A549 treated with dexamethasone at 1 μM for 4 hours (cell line): ENCODE results near the gene PIK3IP1. TPM values are rescaled to one million over a fixed set of nuclear protein-coding genes. Genes with fewer than 3 reads are reported as not detected.

Experiments used
- total RNA-seq: library from RNA; stranded (reverse); fragments of 200-300 nt; extraction: Qiagen RNA extraction; gene quantifications from 5 replicates; pipeline ENCODE4 v1.2.3, GENCODE V29; 2022

Gene PIK3IP1, protein sequence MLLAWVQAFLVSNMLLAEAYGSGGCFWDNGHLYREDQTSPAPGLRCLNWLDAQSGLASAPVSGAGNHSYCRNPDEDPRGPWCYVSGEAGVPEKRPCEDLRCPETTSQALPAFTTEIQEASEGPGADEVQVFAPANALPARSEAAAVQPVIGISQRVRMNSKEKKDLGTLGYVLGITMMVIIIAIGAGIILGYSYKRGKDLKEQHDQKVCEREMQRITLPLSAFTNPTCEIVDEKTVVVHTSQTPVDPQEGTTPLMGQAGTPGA
- total RNA-seq, result 0.47 to 0.65 TPM (median 0.53 TPM) in 5 replicates

DNA sequence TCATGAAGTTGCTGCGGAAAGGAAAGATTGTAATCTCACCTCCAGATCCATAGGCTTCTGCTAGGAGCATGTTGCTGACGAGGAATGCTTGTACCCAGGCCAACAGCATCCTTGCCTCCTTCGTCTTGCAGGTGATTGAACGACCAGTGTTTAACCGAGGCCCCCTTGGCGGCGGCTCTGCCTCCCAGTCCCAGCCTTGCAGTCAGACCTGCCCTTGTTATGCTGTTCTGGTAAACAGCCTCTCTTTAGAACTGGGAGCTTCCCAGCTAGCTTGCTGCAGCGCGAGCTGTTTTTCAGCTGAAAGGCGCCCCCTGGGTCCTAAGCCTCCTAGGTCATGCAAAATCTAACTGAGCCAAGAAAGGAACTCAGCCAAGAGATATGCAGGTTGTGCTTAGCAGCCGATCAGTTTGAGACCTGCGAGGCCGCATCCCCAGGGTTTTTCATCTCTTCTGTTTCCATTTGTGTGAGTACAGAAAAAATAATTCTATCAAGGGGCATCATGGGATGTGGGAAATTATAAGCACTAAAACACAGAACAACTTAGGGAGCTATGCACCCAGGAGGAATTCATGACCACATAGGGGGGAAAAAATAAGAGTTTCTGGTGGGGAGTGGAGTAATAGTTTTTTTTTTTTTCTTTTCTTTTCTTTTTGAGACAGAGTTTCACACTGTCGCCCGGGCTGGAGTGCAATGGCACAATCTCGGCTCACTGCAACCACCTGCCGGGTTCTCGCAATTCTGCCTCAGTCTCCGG lies at the start of gene PIK3IP1:
Gene PIK3IP1 (minus strand): TSS at position 253 of the 754 bp plus-strand sequence. CDS start 144 bp downstream, at position 109.

Other genes with a start within 250 kb of the PIK3IP1 start
- gene SMTN, start 211.2 kb downstream of the PIK3IP1 start, total RNA-seq, result 17.2 to 31.8 TPM (median 29.7 TPM) in 5 replicates
- 53.7 to 62.7 TPM (median 56.7 TPM) in 5 replicates for gene SELENOM, start 184.9 kb downstream of the PIK3IP1 start, total RNA-seq
- gene INPP5J, start 169.5 kb downstream of the PIK3IP1 start, total RNA-seq, result 0.21 to 0.55 TPM (median 0.47 TPM) in 5 replicates
- gene PLA2G3, start 152.0 kb downstream of the PIK3IP1 start, total RNA-seq, result not detected in 5 replicates
- 22.3 to 25.7 TPM (median 24.8 TPM) in 5 replicates for gene RNF185, start 132.3 kb downstream of the PIK3IP1 start, total RNA-seq
- gene LIMK2, start 80.2 kb downstream of the PIK3IP1 start, total RNA-seq, result 6.2 to 9.1 TPM (median 7.0 TPM) in 5 replicates
- gene PATZ1, start 53.9 kb upstream of the PIK3IP1 start, total RNA-seq, result 17.7 to 22.1 TPM (median 20.5 TPM) in 5 replicates
- 55.8 to 85.9 TPM (median 61.0 TPM) in 5 replicates for gene DRG1, start 107.1 kb upstream of the PIK3IP1 start, total RNA-seq
- 13.8 to 16.8 TPM (median 15.5 TPM) in 5 replicates for gene EIF4ENIF1, start 197.4 kb upstream of the PIK3IP1 start, total RNA-seq
- gene SFI1, start 204.0 kb upstream of the PIK3IP1 start, total RNA-seq, result 5.7 to 10.8 TPM (median 10.0 TPM) in 5 replicates